Ammon's horn (tissue), 1 donor: ENCODE results near the gene MDK.
"Not testable (repeated sequence)": the region's sequence is repeated elsewhere in the genome, so short reads cannot be mapped to it uniquely, and the experiment has no call there.

ENCODE experiments used
- DNase-seq: peaks from one replicate; pipeline ENCODE4 v3.0.0-alpha.2; 2016; ENCODE audit warnings: low spot score

Gene MDK

GRCh38 chr11:46367244-46367915 is 14.1 kb upstream of the MDK start:
- peak; percentile 81 for DNase-seq

GRCh38 chr11:46367916-46368267 is 13.6 kb upstream of the MDK start:
- no peak for DNase-seq

- peak; percentile 71 for DNase-seq
These were observed 11.9 kb upstream of the MDK start for GRCh38 chr11:46369458-46370152.

GRCh38 chr11:46370253-46370652 is 11.2 kb upstream of the MDK start:
- DNase-seq: no peak

GRCh38 chr11:46371262-46371661 is 10.2 kb upstream of the MDK start:
- not testable (repeated sequence) for DNase-seq

- DNase-seq: no peak
These were observed 9.4 kb upstream of the MDK start for GRCh38 chr11:46372086-46372485.

- not testable (repeated sequence) for DNase-seq
These were observed 9.0 kb upstream of the MDK start for GRCh38 chr11:46372501-46372900.

- no peak for DNase-seq
These were observed 7.4 kb upstream of the MDK start for GRCh38 chr11:46373787-46374740.

GRCh38 chr11:46374815-46375214 is 6.7 kb upstream of the MDK start:
- DNase-seq: no peak

- no peak for DNase-seq
These were observed 5.9 kb upstream of the MDK start for GRCh38 chr11:46375392-46376101.

GRCh38 chr11:46376258-46377050 is 5.0 kb upstream of the MDK start:
- DNase-seq: no peak

- no peak for DNase-seq
These were observed 4.2 kb upstream of the MDK start for GRCh38 chr11:46377290-46377689.

GRCh38 chr11:46377831-46378230 is 3.6 kb upstream of the MDK start:
- DNase-seq: no peak

GRCh38 chr11:46378296-46378695 is 3.2 kb upstream of the MDK start:
- no peak for DNase-seq

GRCh38 chr11:46378811-46379481 is 2.5 kb upstream of the MDK start:
- no peak for DNase-seq

- not testable (repeated sequence) for DNase-seq
These were observed 1.8 kb upstream of the MDK start for GRCh38 chr11:46379482-46380293.

- no peak for DNase-seq
These were observed 975 bp upstream of the MDK start for GRCh38 chr11:46380340-46381047.

GRCh38 chr11:46381819-46382645 is 563 bp downstream of the MDK start:
- no peak for DNase-seq
